Tibial artery (tissue), 4 donors: Measurements from ENCODE around the gene AGMO.

Experiments
- DNase-seq, 2 donors: peaks; one replicate each; pipeline ENCODE4 v3.0.0-alpha.2; 2019
- H3K27ac ChIP-seq, 2 donors: fragments of 200-600 bp; sonication (generic) in 1 of 2; 1 replicate in 1 of 2; 2 replicates in 1 of 2; pipeline ENCODE4 v1.5.1; 2018 to 2019; ENCODE audit warnings: mild to moderate bottlenecking in 1 of 2
- H3K27me3 ChIP-seq, 2 donors: fragments of 200-600 bp; sonication (generic) in 1 of 2; one replicate each; pipeline versions ENCODE4 v1.5.1 to v1.6.0; 2016 to 2019
- H3K36me3 ChIP-seq, 3 donors: fragments of 200-600 bp; sonication (generic) in 2 of 3; one replicate each; pipeline ENCODE4 v1.5.1; 2016 to 2019; ENCODE audit warnings: mild to moderate bottlenecking in 2 of 3
- H3K4me1 ChIP-seq, 4 donors: fragments of 200-600 bp; sonication (generic) in 2 of 4; 1 replicate in 3 of 4; 2 replicates in 1 of 4; pipeline ENCODE4 v1.5.1; 2016 to 2019
- H3K4me3 ChIP-seq, 2 donors: fragments of 200-600 bp; sonication (generic) in 1 of 2; 1 replicate in 1 of 2; 2 replicates in 1 of 2; pipeline ENCODE4 v1.5.1; 2018 to 2019; ENCODE audit warnings: mild to moderate bottlenecking in 2 of 2
- H3K9me3 ChIP-seq, 3 donors: fragments of 200-600 bp; sonication (generic) in 1 of 3; one replicate each; pipeline ENCODE4 v1.5.1; 2016 to 2019
- CTCF ChIP-seq, 2 experiments: fragments of 200-600 bp in 1 of 2; fragments of 450-650 bp in 1 of 2; IDR thresholded peaks; one replicate each; pipeline ENCODE4 v1.5.1; 2017 to 2019; ENCODE audit warnings: antibody characterized with exemption in 2 of 2, mild to moderate bottlenecking in 1 of 2, moderate library complexity in 1 of 2
- intact Hi-C: fragments of 100-400 bp; cut with DNase I; formaldehyde crosslinking; loops from one replicate; pipeline ENCODE4 v1.15.0; 2023; ENCODE audit warnings: low total_unique reads

AGMO gene

DNA sequence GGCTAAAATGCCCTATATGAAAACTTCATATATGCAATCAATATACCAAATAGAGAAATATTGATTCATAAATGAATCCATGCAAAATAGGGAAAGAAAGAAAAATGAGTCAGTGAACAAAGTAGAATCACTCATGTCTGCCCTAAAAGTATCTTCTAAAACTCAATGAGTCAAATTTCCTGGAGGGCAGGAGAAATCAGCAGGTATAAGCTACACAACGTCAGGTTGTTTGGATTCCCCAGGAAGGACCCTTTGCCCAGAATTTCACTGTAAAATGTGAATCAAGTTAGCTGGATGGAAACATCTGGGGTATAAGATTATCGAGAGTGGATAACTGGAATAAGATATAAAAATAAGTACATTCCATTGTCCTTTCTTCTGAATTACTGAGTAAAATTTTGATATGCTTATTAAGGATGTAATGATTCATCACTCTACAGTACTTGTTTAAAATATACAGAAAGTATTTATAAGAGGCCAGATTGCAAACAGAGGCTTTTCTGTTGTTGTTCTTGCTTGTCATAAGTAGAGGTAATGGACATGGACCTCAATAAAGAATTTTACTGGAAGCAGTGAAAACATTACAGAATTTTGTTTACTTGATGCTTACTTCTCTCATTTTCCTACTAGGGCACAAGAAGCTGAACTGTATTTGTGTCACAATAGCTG lies 99.0 kb downstream of the AGMO start:
- no peaks in the 10 kb centered on the region for H3K9me3 ChIP-seq
- peak overlapping the region; percentile 26 to 48 for H3K27ac ChIP-seq
- DNase-seq: no peak
- TF ChIP-seq CTCF (IDR thresholded peaks at IDR 0.05): no peak
- peaks cover 0 to 55% (median 10%) of the 10 kb centered on the region in 4 donors for H3K4me1 ChIP-seq
- H3K27me3 ChIP-seq: no peaks in the 10 kb centered on the region
- H3K4me3 ChIP-seq: no peak overlapping the region
- intact Hi-C loops: no loop called here
- H3K36me3 ChIP-seq: no peaks in the 10 kb centered on the region

- Histone ChIP-seq H3K36me3 (no peaks in the 10 kb centered on the region), H3K27ac (peak overlapping the region; percentile 18 to 48), H3K27me3 (no peaks in the 10 kb centered on the region), H3K4me1 (peaks cover 0 to 61% (median 11%) of the 10 kb centered on the region in 4 donors), H3K4me3 (no peak overlapping the region), H3K9me3 (no peaks in the 10 kb centered on the region)
- intact Hi-C loops: no loop called here
- no peak for DNase-seq
- TF ChIP-seq CTCF (IDR thresholded peaks at IDR 0.05): no peak
Measured at GRCh38 chr7:15461576-15461975, 100.2 kb downstream of the AGMO start.

- H3K27ac ChIP-seq: no peak overlapping the region
- peaks cover 0 to 54% (median 11%) of the 10 kb centered on the region in 4 donors for H3K4me1 ChIP-seq
Measured at GRCh38 chr7:15459018-15459615, 102.7 kb downstream of the AGMO start.

DNA sequence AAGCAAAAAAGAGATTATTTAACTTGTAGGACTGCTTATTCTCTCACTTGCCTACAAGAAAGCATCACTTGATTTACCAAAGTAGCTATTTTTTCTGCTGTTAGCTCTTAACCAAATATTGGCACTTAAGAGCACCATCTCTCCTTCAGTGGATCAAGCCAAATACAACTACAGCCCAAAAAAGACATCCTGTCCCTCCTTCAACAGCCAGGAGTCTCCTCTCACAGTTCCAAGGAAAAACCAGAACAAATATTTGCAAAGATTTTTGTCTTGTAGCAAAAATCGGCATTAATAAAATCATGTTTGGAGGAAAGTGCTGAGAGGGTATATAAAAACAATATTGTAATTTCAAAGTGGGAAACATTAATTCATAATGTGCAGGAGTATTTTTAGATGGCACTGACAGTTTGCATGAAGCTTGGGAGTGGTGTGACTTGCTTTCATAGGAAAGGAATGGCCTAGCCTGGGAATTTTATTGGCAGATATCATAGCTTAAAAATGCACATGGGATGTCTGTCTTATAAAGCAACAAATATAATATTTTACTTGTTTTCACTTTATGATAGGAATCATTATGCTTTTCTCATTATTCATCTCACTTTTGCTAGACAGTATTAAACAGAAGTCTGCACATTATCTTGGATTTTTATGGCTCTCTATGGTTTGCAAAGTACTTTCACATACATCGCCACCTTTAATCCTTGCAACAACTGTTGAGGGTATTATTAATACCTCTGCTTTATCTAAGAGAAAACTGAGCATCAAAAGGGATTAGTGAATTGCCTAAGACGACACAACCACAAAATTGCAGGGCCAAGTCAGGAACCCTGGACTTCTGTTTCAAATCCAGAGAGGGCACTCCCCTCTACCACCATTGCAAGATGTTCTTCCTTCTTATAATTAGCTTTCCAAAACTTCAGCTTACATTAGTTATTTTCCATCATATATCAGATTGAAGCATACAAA lies 103.5 kb downstream of the AGMO start:
- Histone ChIP-seq H3K36me3 (no peaks in the 10 kb centered on the region), H3K9me3 (no peaks in the 10 kb centered on the region), H3K4me3 (no peak overlapping the region), H3K27me3 (no peaks in the 10 kb centered on the region), H3K27ac (peak overlapping the region; percentile 3 to 36), H3K4me1 (peaks cover 0 to 47% (median 11%) of the 10 kb centered on the region in 4 donors)
- intact Hi-C loops: no loop called here
- no peak for DNase-seq
- no peak for TF ChIP-seq CTCF (IDR thresholded peaks at IDR 0.05)

More at GRCh38 chr7:15459018-15459615, 102.7 kb downstream of the AGMO start:
- H3K4me3 ChIP-seq: no peak overlapping the region
- H3K9me3 ChIP-seq: no peaks in the 10 kb centered on the region
- H3K27me3 ChIP-seq: no peaks in the 10 kb centered on the region
- no peak for TF ChIP-seq CTCF (IDR thresholded peaks at IDR 0.05)
- H3K36me3 ChIP-seq: no peaks in the 10 kb centered on the region
- intact Hi-C loops: no loop called here
- DNase-seq: no peak

DNA sequence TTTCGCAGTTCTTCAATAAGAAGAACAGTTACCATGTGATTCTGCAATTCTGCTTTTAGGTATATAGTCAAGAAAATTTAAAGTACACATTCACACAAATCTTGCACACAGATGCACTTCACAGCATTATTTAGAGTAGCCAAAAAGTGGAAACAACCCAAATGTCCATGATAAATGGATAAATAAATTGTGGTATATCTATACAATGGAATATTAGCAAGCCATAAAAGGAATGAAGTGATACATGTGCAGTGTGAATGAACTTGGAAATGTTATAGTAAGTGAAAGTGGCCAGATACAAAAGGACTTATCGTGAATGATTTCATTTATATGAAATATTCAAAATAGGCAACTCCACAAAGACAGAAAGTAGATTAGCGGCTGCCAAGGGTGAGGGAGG lies 109.1 kb downstream of the AGMO start:
- H3K27me3 ChIP-seq: no peaks in the 10 kb centered on the region
- H3K9me3 ChIP-seq: no peaks in the 10 kb centered on the region
- no peak overlapping the region for H3K27ac ChIP-seq
- intact Hi-C loops: no loop called here
- no peak overlapping the region for H3K4me3 ChIP-seq
- no peak for TF ChIP-seq CTCF (IDR thresholded peaks at IDR 0.05)
- DNase-seq: no peak
- H3K4me1 ChIP-seq: peaks cover 0 to 4% (median under 1%) of the 10 kb centered on the region in 4 donors
- H3K36me3 ChIP-seq: no peaks in the 10 kb centered on the region
